DND-41 (cell line): Measurements from ENCODE around the gene PTGES.

ENCODE experiments used
- ATAC-seq: fragments of 200-7000 bp; cut with Tn5 transposase; 3 replicates; pipeline ENCODE4 v1.9.1; 2021; ENCODE audit warnings: low read depth; ENCODE audit not compliant: insufficient read depth
- DNase-seq: peaks from one replicate; pipeline ENCODE4 v3.0.0-alpha.2; 2020
- H2AFZ ChIP-seq: 2 replicates; pipeline ENCODE4 v1.6.0; 2012; ENCODE audit warnings: low read depth, low read length
- H3K27ac ChIP-seq: 2 replicates; pipeline ENCODE4 v1.5.1; 2012; ENCODE audit warnings: low read length, inconsistent platforms
- H3K27me3 ChIP-seq: fragments of 200-600 bp; sonication (generic); 2 replicates; pipeline ENCODE4 v1.6.0; 2012; ENCODE audit warnings: low read length, mild to moderate bottlenecking, inconsistent platforms; ENCODE audit not compliant: insufficient read depth, poor library complexity
- H3K36me3 ChIP-seq: 2 replicates; pipeline ENCODE4 v1.5.1; 2012; ENCODE audit warnings: low read length, inconsistent platforms; ENCODE audit not compliant: insufficient read depth
- H3K4me1 ChIP-seq: 2 replicates; pipeline ENCODE4 v1.5.1; 2012; ENCODE audit warnings: mild to moderate bottlenecking, low read length; ENCODE audit not compliant: insufficient read depth
- H3K4me2 ChIP-seq: 2 replicates; pipeline ENCODE4 v1.6.0; 2012; ENCODE audit warnings: mild to moderate bottlenecking, moderate library complexity, low read length, inconsistent platforms; ENCODE audit not compliant: insufficient read depth
- H3K4me3 ChIP-seq, 2 experiments: fragments of 200-600 bp in 1 of 2; shearing (Covaris generic) in 1 of 2; 2 replicates each; pipeline ENCODE4 v1.5.1; 2012 to 2016; ENCODE audit warnings: inconsistent platforms in 2 of 2, low read length in 2 of 2, mild to moderate bottlenecking in 2 of 2, low read depth in 1 of 2, moderate library complexity in 1 of 2
- H3K79me2 ChIP-seq: 2 replicates; pipeline ENCODE4 v1.6.0; 2012; ENCODE audit warnings: low read length, inconsistent platforms; ENCODE audit not compliant: insufficient read depth
- H3K9ac ChIP-seq: 2 replicates; pipeline ENCODE4 v1.6.0; 2012; ENCODE audit warnings: low read depth, mild to moderate bottlenecking, inconsistent platforms, low read length, moderate library complexity
- H3K9me3 ChIP-seq: 2 replicates; pipeline ENCODE4 v1.5.1; 2012; ENCODE audit warnings: low read length, moderate library complexity, mild to moderate bottlenecking, inconsistent platforms; ENCODE audit not compliant: insufficient read depth, severe bottlenecking
- H4K20me1 ChIP-seq: 2 replicates; pipeline ENCODE4 v1.6.0; 2012; ENCODE audit warnings: low read length; ENCODE audit not compliant: insufficient read depth
- EZH2 ChIP-seq: IDR thresholded peaks from 3 replicates; pipeline ENCODE4 v1.6.1; 2012; ENCODE audit warnings: borderline replicate concordance, low read depth, mild to moderate bottlenecking, moderate library complexity, low read length, inconsistent platforms; ENCODE audit not compliant: severe bottlenecking
- TF ChIP-seq, protein P1 (sequence below): IDR thresholded peaks from 2 replicates; pipeline ENCODE4 v1.5.1; 2012; ENCODE audit warnings: borderline replicate concordance, low read length, moderate library complexity, mild to moderate bottlenecking; ENCODE audit not compliant: poor library complexity, severe bottlenecking; ENCODE audit errors: extremely low read depth

PTGES gene

DNA sequence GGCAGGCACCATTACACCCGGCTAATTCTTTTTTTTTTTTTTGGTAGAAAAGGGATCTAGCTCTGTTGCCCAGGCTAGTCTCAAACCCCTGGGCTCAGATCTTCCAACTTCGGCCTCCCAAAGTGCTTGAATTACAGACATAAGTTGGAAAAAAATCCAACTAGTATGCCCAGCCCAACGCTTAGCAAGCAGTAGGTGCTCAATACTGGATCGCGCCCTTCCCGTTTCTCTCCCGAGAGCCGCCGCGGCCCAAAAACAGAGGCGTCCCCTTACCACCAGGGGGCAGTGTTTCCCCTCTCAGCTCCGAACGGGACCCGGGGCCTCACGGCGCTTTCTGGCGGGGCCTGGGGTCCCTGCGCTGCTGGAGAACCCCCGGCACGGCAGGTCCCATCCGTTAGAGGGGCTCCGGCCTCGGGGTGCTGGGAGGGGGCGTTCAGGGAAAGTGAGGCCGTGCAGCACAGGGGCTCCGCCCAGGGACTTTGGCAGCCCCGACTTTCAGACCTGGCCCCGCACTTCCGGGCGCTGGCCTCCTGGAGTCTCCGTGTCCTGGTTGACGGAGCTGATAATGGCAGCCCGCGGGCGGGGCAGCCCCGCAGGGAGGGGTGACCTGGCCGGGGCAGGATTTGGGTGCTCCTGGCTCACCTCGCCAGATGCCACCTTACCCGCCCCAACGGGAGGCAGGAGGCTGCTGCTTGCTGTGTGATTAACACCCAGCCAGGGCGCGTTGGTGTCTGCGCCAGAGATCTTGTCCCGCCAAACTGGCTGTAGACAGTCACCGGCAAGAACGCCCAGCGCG is 15.2 kb downstream of the PTGES start:
- Histone ChIP-seq H3K79me2 (no peaks in the 10 kb centered on the region), H3K36me3 (no peaks in the 10 kb centered on the region), H3K27me3 (no peaks in the 10 kb centered on the region), H3K4me3 (peak overlapping the region in 1 of 2 experiments; percentile 60; a peak in 3 of 4 replicates), H4K20me1 (no peaks in the 10 kb centered on the region), H3K9ac (peak overlapping the region; percentile 63), H3K27ac (no peak overlapping the region; the same call in 1 of the 2 replicates), H3K4me1 (peaks cover 10% of the 10 kb centered on the region), H2AFZ (peak overlapping the region; percentile 86), H3K9me3 (no peaks in the 10 kb centered on the region), H3K4me2 (peak overlapping the region; percentile 89)
- DNase-seq (peak; percentile 81), ATAC-seq (peak; percentile 93)
- no peak for TF ChIP-seq EZH2
- TF ChIP-seq, protein P1, sequence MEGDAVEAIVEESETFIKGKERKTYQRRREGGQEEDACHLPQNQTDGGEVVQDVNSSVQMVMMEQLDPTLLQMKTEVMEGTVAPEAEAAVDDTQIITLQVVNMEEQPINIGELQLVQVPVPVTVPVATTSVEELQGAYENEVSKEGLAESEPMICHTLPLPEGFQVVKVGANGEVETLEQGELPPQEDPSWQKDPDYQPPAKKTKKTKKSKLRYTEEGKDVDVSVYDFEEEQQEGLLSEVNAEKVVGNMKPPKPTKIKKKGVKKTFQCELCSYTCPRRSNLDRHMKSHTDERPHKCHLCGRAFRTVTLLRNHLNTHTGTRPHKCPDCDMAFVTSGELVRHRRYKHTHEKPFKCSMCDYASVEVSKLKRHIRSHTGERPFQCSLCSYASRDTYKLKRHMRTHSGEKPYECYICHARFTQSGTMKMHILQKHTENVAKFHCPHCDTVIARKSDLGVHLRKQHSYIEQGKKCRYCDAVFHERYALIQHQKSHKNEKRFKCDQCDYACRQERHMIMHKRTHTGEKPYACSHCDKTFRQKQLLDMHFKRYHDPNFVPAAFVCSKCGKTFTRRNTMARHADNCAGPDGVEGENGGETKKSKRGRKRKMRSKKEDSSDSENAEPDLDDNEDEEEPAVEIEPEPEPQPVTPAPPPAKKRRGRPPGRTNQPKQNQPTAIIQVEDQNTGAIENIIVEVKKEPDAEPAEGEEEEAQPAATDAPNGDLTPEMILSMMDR = peak; percentile 88

DNA sequence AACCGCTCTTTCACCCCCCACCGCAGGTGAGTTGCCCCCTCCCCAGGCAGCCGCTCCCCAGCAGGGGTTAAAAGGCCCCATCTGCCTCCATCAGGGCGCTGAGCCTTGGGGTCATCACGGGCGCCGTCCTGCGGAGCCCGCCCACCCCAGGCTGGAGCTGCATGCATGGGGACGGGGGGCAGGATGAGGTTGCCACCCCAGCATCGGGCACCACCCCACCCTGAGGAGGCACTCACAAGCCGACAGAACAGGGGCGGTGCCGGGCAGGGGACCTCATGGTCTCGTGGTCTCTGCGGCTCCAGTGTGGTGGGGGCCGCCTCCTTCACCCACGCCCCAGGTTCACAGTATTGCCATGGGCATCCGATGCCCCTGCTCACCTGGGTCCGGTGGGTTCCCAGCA is 16.5 kb downstream of the PTGES start:
- no peaks in the 10 kb centered on the region for H3K9me3 ChIP-seq
- no peak overlapping the region for H3K4me2 ChIP-seq
- H3K9ac ChIP-seq = no peak overlapping the region
- TF ChIP-seq EZH2 = no peak
- ATAC-seq (no peak), DNase-seq (no peak)
- H4K20me1 ChIP-seq = no peaks in the 10 kb centered on the region
- no peak overlapping the region for H2AFZ ChIP-seq
- H3K79me2 ChIP-seq = no peaks in the 10 kb centered on the region
- H3K27ac ChIP-seq = no peak overlapping the region
- no peaks in the 10 kb centered on the region for H3K36me3 ChIP-seq
- H3K27me3 ChIP-seq = no peaks in the 10 kb centered on the region
- peaks cover 10% of the 10 kb centered on the region for H3K4me1 ChIP-seq
- H3K4me3 ChIP-seq = no peak overlapping the region

DNA sequence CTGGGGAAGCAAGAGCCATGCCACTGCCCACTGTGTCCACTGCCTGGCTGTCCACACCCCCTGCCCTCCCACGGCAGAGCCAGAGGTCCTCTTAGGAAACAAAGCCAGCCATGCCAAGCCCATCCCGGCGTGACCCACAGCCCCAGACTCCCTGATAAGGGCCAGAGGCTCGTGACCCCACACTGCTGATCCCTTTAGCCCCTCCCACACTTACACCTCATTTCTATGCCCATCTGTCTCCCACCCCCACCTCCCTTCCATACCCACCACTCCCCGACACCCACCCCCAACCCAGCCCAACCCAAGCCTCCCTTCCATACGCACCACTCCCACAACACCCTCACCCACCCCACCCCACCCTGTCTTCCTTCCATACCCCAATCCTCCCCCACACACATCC is 17.3 kb downstream of the PTGES start:
- TF ChIP-seq, protein P1 = no peak
- TF ChIP-seq EZH2 = no peak
- Histone ChIP-seq H3K4me1 (peaks cover 10% of the 10 kb centered on the region), H4K20me1 (no peaks in the 10 kb centered on the region), H3K9me3 (no peaks in the 10 kb centered on the region), H3K79me2 (no peaks in the 10 kb centered on the region), H3K4me3 (no peak overlapping the region), H3K36me3 (no peaks in the 10 kb centered on the region), H3K27ac (no peak overlapping the region), H2AFZ (no peak overlapping the region), H3K27me3 (no peaks in the 10 kb centered on the region), H3K9ac (no peak overlapping the region), H3K4me2 (no peak overlapping the region)
- no peak for DNase-seq
- no peak for ATAC-seq

DNA sequence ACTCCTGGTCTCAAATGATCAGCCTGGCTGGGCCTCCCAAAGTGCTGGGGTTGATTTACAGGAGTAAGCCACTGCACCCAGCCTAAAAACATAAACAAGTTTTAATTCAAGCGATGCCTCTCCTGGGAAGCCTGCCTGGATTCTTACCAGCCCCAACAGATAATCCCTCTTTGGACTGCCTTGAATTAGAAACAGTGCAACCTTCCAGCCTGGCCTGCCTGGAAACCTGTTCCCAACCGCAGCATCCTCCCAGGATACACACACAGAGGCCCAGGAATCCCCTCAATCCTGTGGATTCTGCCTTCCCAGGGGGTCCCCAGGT is 19.2 kb downstream of the PTGES start:
- H3K36me3 ChIP-seq = no peaks in the 10 kb centered on the region
- H3K27ac ChIP-seq = no peak overlapping the region
- H3K4me3 ChIP-seq = no peak overlapping the region
- H3K27me3 ChIP-seq = no peaks in the 10 kb centered on the region
- H3K4me1 ChIP-seq = peaks cover 10% of the 10 kb centered on the region
- DNase-seq = no peak
- no peaks in the 10 kb centered on the region for H4K20me1 ChIP-seq
- H3K79me2 ChIP-seq = no peaks in the 10 kb centered on the region
- no peak overlapping the region for H3K9ac ChIP-seq
- no peak for TF ChIP-seq EZH2
- TF ChIP-seq, protein P1 = no peak
- no peak overlapping the region for H2AFZ ChIP-seq
- no peak for ATAC-seq
- H3K9me3 ChIP-seq = no peaks in the 10 kb centered on the region
- no peak overlapping the region for H3K4me2 ChIP-seq
